NB4 (cell line): ENCODE data around the gene NUDT3.

Experiments
- POLR2A ChIP-seq: IDR thresholded peaks from 2 replicates; pipeline ENCODE4 v1.6.1; 2011; ENCODE audit warnings: mild to moderate bottlenecking; ENCODE audit not compliant: insufficient read length; ENCODE audit errors: extremely low read depth
- TF ChIP-seq, protein P1 (sequence below): IDR thresholded peaks from one replicate; pipeline ENCODE4 v1.5.1; 2012; ENCODE audit warnings: low read depth, low read length
- TF ChIP-seq, protein P2 (sequence below): IDR thresholded peaks from 2 replicates; pipeline ENCODE4 v1.6.1; 2011; ENCODE audit warnings: low read depth, low read length

- TF ChIP-seq, protein P1, sequence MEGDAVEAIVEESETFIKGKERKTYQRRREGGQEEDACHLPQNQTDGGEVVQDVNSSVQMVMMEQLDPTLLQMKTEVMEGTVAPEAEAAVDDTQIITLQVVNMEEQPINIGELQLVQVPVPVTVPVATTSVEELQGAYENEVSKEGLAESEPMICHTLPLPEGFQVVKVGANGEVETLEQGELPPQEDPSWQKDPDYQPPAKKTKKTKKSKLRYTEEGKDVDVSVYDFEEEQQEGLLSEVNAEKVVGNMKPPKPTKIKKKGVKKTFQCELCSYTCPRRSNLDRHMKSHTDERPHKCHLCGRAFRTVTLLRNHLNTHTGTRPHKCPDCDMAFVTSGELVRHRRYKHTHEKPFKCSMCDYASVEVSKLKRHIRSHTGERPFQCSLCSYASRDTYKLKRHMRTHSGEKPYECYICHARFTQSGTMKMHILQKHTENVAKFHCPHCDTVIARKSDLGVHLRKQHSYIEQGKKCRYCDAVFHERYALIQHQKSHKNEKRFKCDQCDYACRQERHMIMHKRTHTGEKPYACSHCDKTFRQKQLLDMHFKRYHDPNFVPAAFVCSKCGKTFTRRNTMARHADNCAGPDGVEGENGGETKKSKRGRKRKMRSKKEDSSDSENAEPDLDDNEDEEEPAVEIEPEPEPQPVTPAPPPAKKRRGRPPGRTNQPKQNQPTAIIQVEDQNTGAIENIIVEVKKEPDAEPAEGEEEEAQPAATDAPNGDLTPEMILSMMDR: no peak
- TF ChIP-seq POLR2A: no peak
- TF ChIP-seq, protein P2, sequence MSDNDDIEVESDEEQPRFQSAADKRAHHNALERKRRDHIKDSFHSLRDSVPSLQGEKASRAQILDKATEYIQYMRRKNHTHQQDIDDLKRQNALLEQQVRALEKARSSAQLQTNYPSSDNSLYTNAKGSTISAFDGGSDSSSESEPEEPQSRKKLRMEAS: peak; percentile 70
Measured at GRCh38 chr6:34390531-34391472, 1.7 kb downstream of the NUDT3 start.
